Endothelial cell (in vitro differentiated cells): ENCODE results near the gene ZSCAN9. TPM values are rescaled to one million over a fixed set of nuclear protein-coding genes. Genes with fewer than 3 reads are reported as not detected.

ENCODE experiments used
- DNase-seq: peaks from one replicate; pipeline ENCODE4 v3.0.0; 2021; ENCODE audit warnings: low spot score
- H3K27ac Mint-ChIP-seq: one replicate; pipeline ENCODE4 v1.8.0; 2021; ENCODE audit warnings: mixed read lengths, inconsistent platforms; ENCODE audit not compliant: unreplicated experiment
- H3K27me3 Mint-ChIP-seq: one replicate; pipeline ENCODE4 v1.8.0; 2021; ENCODE audit warnings: mild to moderate bottlenecking, moderate library complexity, mixed read lengths, inconsistent platforms; ENCODE audit not compliant: unreplicated experiment
- H3K36me3 Mint-ChIP-seq: one replicate; pipeline ENCODE4 v1.8.0; 2021; ENCODE audit warnings: mild to moderate bottlenecking, low read depth, mixed read lengths, inconsistent platforms; ENCODE audit not compliant: unreplicated experiment
- H3K4me1 Mint-ChIP-seq: one replicate; pipeline ENCODE4 v1.8.0; 2021; ENCODE audit warnings: mild to moderate bottlenecking, mixed read lengths, inconsistent platforms; ENCODE audit not compliant: unreplicated experiment
- H3K4me3 Mint-ChIP-seq: one replicate; pipeline ENCODE4 v1.8.0; 2021; ENCODE audit warnings: mild to moderate bottlenecking, mixed read lengths, inconsistent platforms; ENCODE audit not compliant: unreplicated experiment
- H3K9me3 Mint-ChIP-seq: one replicate; pipeline ENCODE4 v1.8.0; 2021; ENCODE audit warnings: mixed read lengths, inconsistent platforms; ENCODE audit not compliant: unreplicated experiment
- CTCF ChIP-seq: fragments of 200-600 bp; sonication (generic); IDR thresholded peaks from one replicate; pipeline ENCODE4 v1.5.0; 2021; ENCODE audit warnings: antibody characterized with exemption; ENCODE audit not compliant: unreplicated experiment
- total RNA-seq: library from RNA; stranded (reverse); fragmentation: NEBNext Ultra II Directional; extraction: Animal tissue kit (Norgen Biotek cat#: 25700); gene quantifications from one replicate; pipeline ENCODE4 v1.2.1, GENCODE V29; 2021; ENCODE audit not compliant: unreplicated experiment

The ZSCAN9 gene
- total RNA-seq, 1 donor from 2014 or later: 17.5 TPM

DNA sequence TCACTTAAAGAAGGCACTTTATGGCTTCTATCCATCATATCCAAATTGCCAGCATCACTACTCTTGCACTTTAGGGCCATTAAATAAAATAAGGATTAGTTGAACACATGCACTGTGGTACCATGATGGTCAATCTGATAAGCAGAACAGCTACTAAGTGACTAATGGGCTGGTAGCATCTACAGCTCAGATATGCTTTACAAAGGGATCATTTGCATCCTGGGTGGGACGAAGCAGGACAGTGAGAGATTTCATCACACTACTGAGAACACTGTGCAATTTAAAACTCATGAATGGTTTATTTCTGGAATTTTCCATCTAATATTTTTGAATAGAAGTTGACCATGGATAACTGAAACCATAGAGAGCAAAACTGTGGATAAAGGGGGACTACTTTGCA lies 25.1 kb upstream of the ZSCAN9 start:
- H3K27me3 Mint-ChIP-seq: peaks cover 5% of the 10 kb centered on the region
- H3K4me3 Mint-ChIP-seq: no peak overlapping the region
- no peaks in the 10 kb centered on the region for H3K9me3 Mint-ChIP-seq
- H3K36me3 Mint-ChIP-seq: peaks cover 5% of the 10 kb centered on the region
- no peaks in the 10 kb centered on the region for H3K4me1 Mint-ChIP-seq
- no peak for DNase-seq
- no peak for TF ChIP-seq CTCF
- no peak overlapping the region for H3K27ac Mint-ChIP-seq

- peaks cover 5% of the 10 kb centered on the region for H3K36me3 Mint-ChIP-seq
- no peaks in the 10 kb centered on the region for H3K9me3 Mint-ChIP-seq
- H3K27me3 Mint-ChIP-seq: peaks cover 11% of the 10 kb centered on the region
- no peak for DNase-seq
- TF ChIP-seq CTCF: no peak
- H3K4me3 Mint-ChIP-seq: no peak overlapping the region
- no peak overlapping the region for H3K27ac Mint-ChIP-seq
- H3K4me1 Mint-ChIP-seq: peaks cover 9% of the 10 kb centered on the region
Measured at GRCh38 chr6:28203201-28203600, 21.9 kb upstream of the ZSCAN9 start.

DNA sequence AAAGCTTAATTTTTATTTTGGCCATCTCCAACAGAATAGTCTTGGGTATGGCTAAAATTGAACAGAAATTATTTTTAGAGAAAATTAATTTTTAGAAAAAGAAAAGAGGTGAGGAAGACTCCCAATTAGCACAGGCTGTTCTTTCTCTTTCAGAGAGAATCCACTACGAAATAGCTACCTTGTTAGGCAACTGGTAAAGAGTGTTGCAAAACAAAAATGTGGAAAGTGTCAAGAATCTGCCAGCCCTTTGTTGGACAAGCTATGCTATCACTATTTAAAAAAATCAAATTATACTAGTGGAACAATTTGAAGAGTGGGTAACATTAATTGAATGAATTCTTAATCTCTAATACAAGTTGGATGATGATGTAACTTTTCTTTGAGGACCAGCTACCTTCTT lies 19.2 kb upstream of the ZSCAN9 start:
- H3K27me3 Mint-ChIP-seq: peaks cover 9% of the 10 kb centered on the region
- H3K36me3 Mint-ChIP-seq: no peaks in the 10 kb centered on the region
- no peak overlapping the region for H3K4me3 Mint-ChIP-seq

GRCh38 chr6:28206527-28206926 lies 18.5 kb upstream of the ZSCAN9 start:
- Mint-ChIP-seq H3K36me3 (no peaks in the 10 kb centered on the region), H3K27me3 (peaks cover 7% of the 10 kb centered on the region), H3K4me1 (peaks cover 18% of the 10 kb centered on the region), H3K27ac (no peak overlapping the region), H3K4me3 (peak overlapping the region; percentile 90), H3K9me3 (no peaks in the 10 kb centered on the region)
- no peak for TF ChIP-seq CTCF
- no peak for DNase-seq

More for the DNA sequence above, 19.2 kb upstream of the ZSCAN9 start:
- no peak for TF ChIP-seq CTCF
- no peak for DNase-seq
- H3K9me3 Mint-ChIP-seq: no peaks in the 10 kb centered on the region
- H3K4me1 Mint-ChIP-seq: peaks cover 18% of the 10 kb centered on the region
- no peak overlapping the region for H3K27ac Mint-ChIP-seq

- peaks cover 18% of the 10 kb centered on the region for H3K4me1 Mint-ChIP-seq
- H3K27ac Mint-ChIP-seq: no peak overlapping the region
- peak overlapping the region; percentile 90 for H3K4me3 Mint-ChIP-seq
- DNase-seq: no peak
- TF ChIP-seq CTCF: no peak
- H3K36me3 Mint-ChIP-seq: no peaks in the 10 kb centered on the region
- no peaks in the 10 kb centered on the region for H3K9me3 Mint-ChIP-seq
- peaks cover 8% of the 10 kb centered on the region for H3K27me3 Mint-ChIP-seq
Measured at GRCh38 chr6:28206928-28207509, 18.1 kb upstream of the ZSCAN9 start.
